ENCODE results near the gene PITPNC1.
"Not testable (repeated sequence)": the region's sequence is repeated elsewhere in the genome, so short reads cannot be mapped to it uniquely, and the experiment has no call there.

The PITPNC1 gene

DNA sequence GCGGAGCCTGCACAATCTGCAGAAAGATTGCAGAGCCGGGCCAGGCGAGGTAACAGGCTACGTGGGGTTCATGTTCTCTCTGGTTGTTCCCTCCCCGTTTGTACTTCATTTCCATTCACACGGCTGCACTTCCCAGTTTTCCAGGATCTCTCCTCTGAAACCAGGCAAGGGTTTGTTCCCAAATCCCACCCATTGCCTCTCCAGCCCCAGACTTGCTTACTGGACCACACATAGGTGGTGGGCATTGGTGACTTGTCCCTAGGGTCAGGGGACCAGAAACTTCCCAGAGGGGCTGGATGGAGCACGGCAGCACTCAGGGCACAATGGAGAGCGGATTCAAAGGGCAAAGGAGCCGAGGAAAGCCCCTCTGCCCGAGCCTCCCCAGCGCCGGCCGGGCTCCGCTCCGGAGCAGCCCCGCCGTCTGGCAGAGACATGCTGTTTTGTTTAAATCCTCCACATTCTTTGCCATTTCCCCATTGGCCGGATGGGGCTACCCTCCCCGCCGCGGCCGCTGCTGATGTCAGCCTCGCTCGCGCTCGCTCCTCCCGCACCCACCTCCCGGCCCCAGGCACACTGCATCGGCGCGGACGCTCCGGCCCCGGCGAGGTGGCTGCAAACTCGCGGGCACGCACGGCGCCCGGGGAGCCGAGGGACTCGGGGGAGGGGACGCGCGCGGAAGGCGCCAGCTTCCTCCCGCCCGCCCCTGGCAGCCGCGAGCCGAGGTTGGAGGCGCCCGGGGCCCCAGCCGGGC, at the start of gene PITPNC1:
PITPNC1 (plus strand) TSS at position 545 of the 751 bp plus-strand sequence.
- peak; percentile 90 for DNase-seq (ENCODE audit: low spot score)
- in situ Hi-C loops (cut with MboI; ENCODE audit: low pct_unique_long_range_greater_than_20kb, low sequenced_read_pairs, unreplicated experiment) = loop anchor here (10.0 kb wide), 1 partner anchor 308 kb away; no protein-coding TSS in a partner anchor
- TF ChIP-seq, protein P1, sequence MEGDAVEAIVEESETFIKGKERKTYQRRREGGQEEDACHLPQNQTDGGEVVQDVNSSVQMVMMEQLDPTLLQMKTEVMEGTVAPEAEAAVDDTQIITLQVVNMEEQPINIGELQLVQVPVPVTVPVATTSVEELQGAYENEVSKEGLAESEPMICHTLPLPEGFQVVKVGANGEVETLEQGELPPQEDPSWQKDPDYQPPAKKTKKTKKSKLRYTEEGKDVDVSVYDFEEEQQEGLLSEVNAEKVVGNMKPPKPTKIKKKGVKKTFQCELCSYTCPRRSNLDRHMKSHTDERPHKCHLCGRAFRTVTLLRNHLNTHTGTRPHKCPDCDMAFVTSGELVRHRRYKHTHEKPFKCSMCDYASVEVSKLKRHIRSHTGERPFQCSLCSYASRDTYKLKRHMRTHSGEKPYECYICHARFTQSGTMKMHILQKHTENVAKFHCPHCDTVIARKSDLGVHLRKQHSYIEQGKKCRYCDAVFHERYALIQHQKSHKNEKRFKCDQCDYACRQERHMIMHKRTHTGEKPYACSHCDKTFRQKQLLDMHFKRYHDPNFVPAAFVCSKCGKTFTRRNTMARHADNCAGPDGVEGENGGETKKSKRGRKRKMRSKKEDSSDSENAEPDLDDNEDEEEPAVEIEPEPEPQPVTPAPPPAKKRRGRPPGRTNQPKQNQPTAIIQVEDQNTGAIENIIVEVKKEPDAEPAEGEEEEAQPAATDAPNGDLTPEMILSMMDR (IDR thresholded peaks at IDR 0.05; ENCODE audit: extremely low read depth, insufficient read depth, missing control alignments) = peak; percentile 15

DNA sequence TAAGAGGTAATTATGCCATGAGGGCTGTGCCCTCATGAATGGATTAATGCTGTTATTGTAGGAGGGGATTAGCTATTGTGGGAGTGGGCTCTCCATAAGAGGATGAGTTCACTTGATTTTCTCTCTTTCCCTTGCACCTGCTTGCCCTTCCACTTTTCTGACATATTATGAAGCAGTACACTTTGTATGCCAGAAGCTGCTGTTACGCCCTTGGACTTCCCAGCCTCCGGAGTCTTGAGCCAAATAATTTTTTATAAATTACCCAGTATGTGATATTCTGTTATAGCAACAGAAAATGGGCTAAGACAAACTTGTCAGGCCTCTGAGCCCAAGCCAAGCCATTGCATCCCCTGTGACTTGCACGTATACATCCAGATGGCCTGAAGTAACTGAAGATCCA, 49.1 kb upstream of the PITPNC1 start:
- TF ChIP-seq, protein P1 (IDR thresholded peaks at IDR 0.05; ENCODE audit: extremely low read depth, insufficient read depth, missing control alignments) = no peak
- no peak for DNase-seq (ENCODE audit: low spot score)
- in situ Hi-C loops (cut with MboI; ENCODE audit: low pct_unique_long_range_greater_than_20kb, low sequenced_read_pairs, unreplicated experiment) = no loop called here

DNA sequence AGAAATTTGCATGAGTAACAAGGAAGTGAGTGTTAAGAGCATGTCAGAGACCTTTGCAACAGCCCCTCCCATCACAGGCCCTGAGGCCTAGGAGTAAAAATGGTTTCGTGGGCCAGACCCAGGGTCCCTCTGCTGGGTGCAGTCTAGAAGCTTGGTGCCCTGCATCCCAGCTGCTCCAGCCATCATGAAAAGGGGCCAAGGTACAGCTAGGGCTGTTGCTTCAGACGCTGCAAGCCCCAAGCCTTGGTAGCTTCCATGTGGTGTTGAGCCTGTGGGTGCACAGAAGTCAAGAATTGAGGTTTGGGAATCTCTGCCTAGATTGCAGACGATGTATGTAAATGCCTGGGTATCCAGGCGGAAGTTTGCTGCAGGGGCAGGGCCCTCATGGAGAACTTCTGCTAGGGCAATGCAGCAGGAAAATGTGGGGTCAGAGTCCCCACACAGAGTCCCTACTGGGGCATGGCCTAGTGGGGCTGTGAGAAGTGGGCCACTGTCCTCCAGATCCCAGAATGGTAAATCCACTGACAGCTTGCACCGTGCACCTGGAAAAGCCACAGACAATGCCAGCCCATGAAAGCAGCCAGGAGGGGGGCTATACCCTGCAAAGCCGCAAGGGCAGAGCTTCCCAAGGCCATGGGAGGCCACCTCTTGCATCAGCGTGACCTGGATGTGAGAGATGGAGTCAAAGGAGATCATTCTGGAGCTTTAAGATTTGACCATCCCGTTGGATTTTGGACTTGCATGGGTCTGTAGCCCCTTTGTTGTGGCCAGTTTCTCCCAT, 45.5 kb upstream of the PITPNC1 start:
- in situ Hi-C loops (cut with MboI; ENCODE audit: low pct_unique_long_range_greater_than_20kb, low sequenced_read_pairs, unreplicated experiment); DNase-seq (ENCODE audit: low spot score): not testable (repeated sequence)

DNA sequence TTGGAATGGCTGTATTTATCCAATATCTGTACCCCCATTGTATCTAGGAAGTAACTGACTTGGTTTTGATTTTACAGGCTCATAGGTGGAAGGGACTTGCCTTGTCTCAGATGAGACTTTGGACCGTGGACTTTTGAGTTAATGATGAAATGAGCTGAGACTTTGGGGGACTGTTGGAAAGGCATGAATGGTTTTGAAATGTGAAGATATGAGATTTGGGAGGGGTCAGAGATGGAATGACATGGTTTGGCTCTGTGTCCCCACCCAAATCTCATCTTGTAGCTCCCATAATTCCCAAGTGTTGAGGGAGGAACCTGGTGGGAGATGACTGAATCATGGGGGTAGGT, 44.9 kb upstream of the PITPNC1 start:
- DNase-seq (ENCODE audit: low spot score); in situ Hi-C loops (cut with MboI; ENCODE audit: low pct_unique_long_range_greater_than_20kb, low sequenced_read_pairs, unreplicated experiment): not testable (repeated sequence)

DNA sequence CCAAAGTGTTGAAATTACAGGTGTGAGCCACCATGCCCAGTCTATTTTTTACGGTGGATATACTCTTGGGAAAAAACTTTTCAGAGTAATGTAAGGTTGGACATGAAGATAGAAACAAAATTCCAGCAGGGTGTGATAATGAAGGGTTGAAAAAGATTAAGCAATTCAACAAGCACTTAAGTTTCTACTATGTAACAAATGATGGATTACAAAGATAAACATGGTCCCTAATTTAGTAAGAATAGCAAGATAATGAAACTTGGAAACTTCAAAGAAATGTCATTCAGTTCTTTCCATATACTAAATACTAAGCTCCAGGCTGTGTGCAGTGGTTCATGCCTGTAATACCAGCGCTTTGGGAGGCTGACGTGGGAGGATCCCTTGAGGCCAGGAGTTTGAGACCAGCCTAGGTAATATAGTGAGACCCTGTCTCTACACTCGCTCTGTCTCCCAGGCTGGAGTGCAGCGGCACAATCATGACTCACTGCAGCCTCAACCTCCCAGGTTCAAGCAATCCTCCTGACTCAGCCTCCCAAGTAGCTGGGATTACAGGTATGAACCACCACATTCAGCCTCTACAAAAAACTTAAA, 41.7 kb upstream of the PITPNC1 start:
- no peak for DNase-seq (ENCODE audit: low spot score)
- in situ Hi-C loops (cut with MboI; ENCODE audit: low pct_unique_long_range_greater_than_20kb, low sequenced_read_pairs, unreplicated experiment) = no loop called here
- TF ChIP-seq, protein P1 (IDR thresholded peaks at IDR 0.05; ENCODE audit: extremely low read depth, insufficient read depth, missing control alignments) = no peak

DNA sequence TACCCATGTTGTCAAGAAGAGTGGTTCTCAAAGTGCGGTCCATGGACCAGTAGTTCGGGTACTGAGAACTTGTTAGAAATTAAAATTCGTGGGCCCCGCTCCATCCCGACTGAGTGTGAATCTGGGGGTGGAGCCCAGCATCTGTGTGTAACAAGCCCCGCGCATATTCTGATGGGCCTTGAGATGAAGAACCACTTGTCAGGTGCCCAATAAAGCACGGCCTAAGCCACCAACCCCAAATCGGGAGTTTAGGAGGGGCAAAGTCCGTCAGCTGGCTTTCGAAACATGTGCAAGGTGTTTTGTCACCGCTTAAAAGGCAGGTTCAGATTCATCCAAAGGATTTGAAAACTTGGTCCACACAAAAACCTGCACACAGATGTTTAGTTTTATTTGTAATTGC, 40.2 kb upstream of the PITPNC1 start:
- in situ Hi-C loops (cut with MboI; ENCODE audit: low pct_unique_long_range_greater_than_20kb, low sequenced_read_pairs, unreplicated experiment) = no loop called here
- TF ChIP-seq, protein P1 (IDR thresholded peaks at IDR 0.05; ENCODE audit: extremely low read depth, insufficient read depth, missing control alignments) = no peak
- no peak for DNase-seq (ENCODE audit: low spot score)

DNA sequence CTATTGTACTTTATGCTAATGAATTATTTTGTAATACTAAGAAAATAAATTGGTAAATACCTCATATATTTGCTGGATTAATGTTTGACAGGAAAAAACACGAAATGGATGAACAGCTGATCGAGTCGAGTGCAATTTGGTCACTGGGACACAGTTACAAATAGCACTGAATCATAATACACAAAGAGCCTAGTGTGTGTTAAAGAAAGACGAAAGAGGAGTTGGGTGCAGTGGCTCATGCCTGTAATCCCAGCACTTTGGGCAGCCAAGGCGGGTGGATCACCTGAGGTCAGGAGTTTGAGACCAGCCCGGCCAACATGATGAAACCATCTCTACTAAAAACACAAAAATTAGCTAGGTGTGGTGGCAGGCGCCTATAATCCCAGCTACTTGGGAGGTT, 38.7 kb upstream of the PITPNC1 start:
- DNase-seq (ENCODE audit: low spot score) = not testable (repeated sequence)

DNA sequence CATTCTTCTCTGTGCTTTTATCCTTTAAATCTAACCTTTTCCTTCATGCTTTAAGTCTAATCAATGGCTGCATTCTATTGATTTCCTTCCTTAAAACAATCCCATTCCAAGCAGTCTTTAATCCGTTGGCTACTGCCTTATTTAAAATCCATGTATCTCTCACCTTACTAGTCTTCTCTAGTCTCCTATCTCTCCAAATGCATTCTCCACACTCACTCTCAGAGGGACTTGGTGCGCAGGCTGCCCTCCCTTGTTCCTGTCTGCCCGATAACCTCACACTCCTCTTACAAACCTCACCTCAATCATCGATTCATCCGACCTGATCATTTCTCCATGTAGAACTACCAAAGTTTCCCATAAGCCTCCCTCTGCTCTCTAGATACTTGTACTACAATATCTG, 33.8 kb upstream of the PITPNC1 start:
- TF ChIP-seq, protein P1 (IDR thresholded peaks at IDR 0.05; ENCODE audit: extremely low read depth, insufficient read depth, missing control alignments) = no peak
- in situ Hi-C loops (cut with MboI; ENCODE audit: low pct_unique_long_range_greater_than_20kb, low sequenced_read_pairs, unreplicated experiment) = no loop called here
- DNase-seq (ENCODE audit: low spot score) = no peak

More for the DNA sequence above, 38.7 kb upstream of the PITPNC1 start:
- in situ Hi-C loops (cut with MboI; ENCODE audit: low pct_unique_long_range_greater_than_20kb, low sequenced_read_pairs, unreplicated experiment) = not testable (repeated sequence)
